Nephron (organoid): ENCODE data around the gene UROD.

Experiments
- H3K27ac Mint-ChIP-seq, 3 experiments: 2 replicates each; pipeline ENCODE4 v1.8.0; 2020; ENCODE audit warnings: mixed read lengths in 3 of 3, mild to moderate bottlenecking in 2 of 3, moderate library complexity in 1 of 3
- H3K27me3 Mint-ChIP-seq: 2 replicates; pipeline ENCODE4 v1.8.0; 2021; ENCODE audit warnings: low read depth, mild to moderate bottlenecking, moderate library complexity, mixed read lengths
- H3K36me3 Mint-ChIP-seq: 2 replicates; pipeline ENCODE4 v1.8.0; 2020; ENCODE audit warnings: low read depth, mixed read lengths
- H3K4me1 Mint-ChIP-seq: 2 replicates; pipeline ENCODE4 v1.8.0; 2020; ENCODE audit warnings: mixed read lengths
- H3K4me3 Mint-ChIP-seq, 3 experiments: 2 replicates each; pipeline ENCODE4 v1.8.0; 2020; ENCODE audit warnings: mild to moderate bottlenecking in 3 of 3, mixed read lengths in 3 of 3, moderate library complexity in 2 of 3
- H3K9me3 Mint-ChIP-seq: 2 replicates; pipeline ENCODE4 v1.8.0; 2020; ENCODE audit warnings: mixed read lengths
- CTCF ChIP-seq, 3 experiments: fragments of 200-600 bp; sonication (generic); IDR thresholded peaks; one replicate each; pipeline ENCODE4 v1.5.0; 2021; ENCODE audit warnings: antibody characterized with exemption in 3 of 3; ENCODE audit not compliant: unreplicated experiment in 3 of 3

Gene UROD

DNA sequence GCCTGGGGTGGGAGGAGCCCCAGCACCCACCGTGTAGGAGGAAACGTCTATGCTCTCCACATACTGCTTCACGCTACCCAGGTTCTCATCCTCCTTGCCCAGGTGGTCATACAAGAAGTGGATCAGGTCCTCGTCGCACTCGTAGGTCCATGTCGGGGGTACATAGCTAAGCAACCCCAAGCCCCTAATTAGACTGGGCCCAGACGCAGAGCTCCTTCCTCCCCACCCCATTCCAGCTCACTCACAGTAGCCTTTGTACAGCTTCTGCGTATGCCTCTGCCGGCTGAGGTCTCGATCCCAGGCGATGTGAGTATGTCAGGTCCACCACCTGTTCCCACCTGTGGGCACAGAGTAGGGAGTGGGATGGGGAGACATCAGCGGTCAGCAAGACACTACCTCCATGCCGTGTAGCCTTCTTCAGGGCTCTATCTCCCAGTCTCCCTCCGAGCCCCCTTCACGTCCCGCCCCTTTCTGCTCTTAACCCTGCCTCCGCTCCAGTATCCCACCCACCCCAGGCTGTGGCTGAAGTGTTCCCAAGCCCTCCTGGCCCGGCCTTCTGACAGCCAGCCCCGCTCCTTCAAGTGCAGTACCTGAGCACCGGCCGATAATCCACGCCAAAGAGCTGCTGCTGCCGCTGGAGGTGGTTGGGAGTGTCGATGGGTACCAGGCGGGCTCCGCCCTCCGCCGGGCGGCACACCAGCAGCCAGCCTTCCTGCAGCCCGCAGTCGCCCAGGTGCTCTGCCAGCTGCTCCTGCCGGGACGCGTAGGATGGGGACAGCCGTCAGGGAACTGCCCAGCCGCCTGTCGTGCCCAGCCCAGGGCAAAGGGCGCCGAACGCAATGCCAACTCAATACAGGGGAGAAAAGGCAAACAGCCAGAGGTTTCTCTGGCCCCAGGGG is 1.8 kb upstream of the UROD start:
- Mint-ChIP-seq H3K4me3 (peak overlapping the region; percentile 87 to 88 (median 87)), H3K27ac (no peak overlapping the region), H3K27me3 (no peaks in the 10 kb centered on the region), H3K9me3 (no peaks in the 10 kb centered on the region), H3K4me1 (peaks cover 26% of the 10 kb centered on the region), H3K36me3 (peaks cover 30% of the 10 kb centered on the region)
- TF ChIP-seq CTCF (IDR thresholded peaks at IDR 0.05; ENCODE audit: unreplicated experiment in 3 of 3): no peak

DNA sequence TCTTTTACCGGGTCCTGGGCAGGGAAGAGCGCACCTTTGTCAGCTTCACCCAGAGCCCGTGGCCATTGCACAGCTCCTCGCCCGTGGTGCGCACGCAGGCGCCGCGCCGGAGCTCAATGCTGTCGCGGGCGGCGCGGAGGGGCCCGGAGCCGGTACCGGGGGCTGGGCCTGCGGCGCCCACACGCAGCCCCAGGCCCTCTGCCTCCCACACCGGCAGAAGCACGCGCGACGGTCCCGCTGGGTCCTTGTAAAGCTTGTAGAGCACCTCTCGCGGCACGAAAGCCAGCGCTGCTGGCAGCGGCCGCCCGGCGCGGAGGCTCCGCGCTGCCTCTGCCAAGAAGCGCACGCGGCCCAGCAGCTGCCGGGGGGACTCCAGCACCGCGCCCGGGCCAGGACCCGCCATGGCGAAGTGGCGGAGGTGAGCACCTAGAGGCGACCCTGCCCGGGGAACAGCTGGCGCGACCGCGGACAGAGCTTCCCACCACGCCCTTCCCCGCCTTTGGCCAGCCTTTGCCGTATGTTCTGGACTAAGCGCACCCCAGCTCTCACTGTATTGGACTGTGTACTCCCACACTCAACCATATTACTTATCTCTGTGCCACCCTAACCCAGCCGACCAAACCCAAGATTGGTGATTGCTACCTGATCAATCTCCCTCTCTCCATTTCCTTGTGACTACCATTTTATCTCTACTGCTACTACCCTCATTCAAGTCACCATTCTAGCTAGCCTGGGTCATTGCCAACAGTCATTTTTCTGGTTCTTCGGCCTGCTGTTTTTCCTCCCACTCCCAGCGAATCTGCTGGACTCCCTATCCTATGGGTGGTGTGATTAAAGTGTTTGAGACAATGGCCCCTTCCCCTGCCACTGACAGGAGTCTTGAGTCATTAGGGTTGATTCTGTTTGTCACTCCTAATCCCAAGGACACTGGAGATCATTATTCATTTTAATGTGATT is 921 bp upstream of the UROD start, which contains the start of gene HECTD3:
Gene HECTD3, minus strand, starts transcription at position 470 of the 957 bp plus-strand sequence. Its CDS starts 67 bp downstream, at position 403.
- Mint-ChIP-seq H3K4me3 (peak within 1 kb of the TSS; percentile 87 to 88 (median 88)), H3K27ac (peak within 1 kb of the TSS; percentile 65 to 89 (median 78)), H3K9me3 (no peaks in the 10 kb centered on the region)

DNA sequence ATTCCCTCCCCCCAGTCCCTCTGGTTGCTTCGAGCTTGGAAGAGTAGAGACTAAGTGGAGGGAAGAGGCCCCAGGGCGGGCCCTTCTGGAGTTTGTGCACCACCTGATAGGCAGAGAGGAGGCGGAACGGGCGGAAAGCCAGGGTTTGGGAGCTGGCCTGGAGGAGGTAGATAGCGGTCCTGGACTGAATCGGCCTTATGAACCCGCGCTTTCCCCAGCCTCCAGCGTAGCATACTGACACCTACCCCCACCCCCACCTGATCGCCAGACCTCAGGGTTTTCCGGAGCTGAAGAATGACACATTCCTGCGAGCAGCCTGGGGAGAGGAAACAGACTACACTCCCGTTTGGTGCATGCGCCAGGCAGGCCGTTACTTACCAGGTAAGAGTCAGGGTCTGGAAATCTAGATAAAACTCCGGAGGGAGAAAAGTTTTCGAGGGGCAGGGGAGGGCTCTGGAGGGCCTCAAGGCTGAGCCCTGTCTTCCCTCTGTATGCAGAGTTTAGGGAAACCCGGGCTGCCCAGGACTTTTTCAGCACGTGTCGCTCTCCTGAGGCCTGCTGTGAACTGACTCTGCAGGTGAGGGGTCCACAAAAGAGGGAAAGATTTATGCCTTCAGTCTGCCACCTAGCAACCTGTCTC is 705 bp downstream of the UROD start:
- TF ChIP-seq CTCF (IDR thresholded peaks at IDR 0.05; ENCODE audit: unreplicated experiment in 3 of 3): no peak
- Mint-ChIP-seq H3K36me3 (peaks cover 16% of the 10 kb centered on the region), H3K4me1 (peaks cover 26% of the 10 kb centered on the region), H3K27me3 (no peaks in the 10 kb centered on the region), H3K27ac (peak overlapping the region; percentile 65 to 89 (median 78)), H3K9me3 (no peaks in the 10 kb centered on the region), H3K4me3 (peak overlapping the region; percentile 80 to 88 (median 88))

More for the DNA sequence above, 921 bp upstream of the UROD start, which contains the start of gene HECTD3:
- TF ChIP-seq CTCF (IDR thresholded peaks at IDR 0.05; ENCODE audit: unreplicated experiment in 3 of 3): no peak
- Mint-ChIP-seq H3K36me3 (peaks cover 27% of the 10 kb centered on the region), H3K4me1 (peaks cover 26% of the 10 kb centered on the region), H3K27me3 (no peaks in the 10 kb centered on the region)

- Mint-ChIP-seq H3K27ac (peak overlapping the region in 1 of 3 experiments; percentile 86), H3K4me1 (peaks cover 26% of the 10 kb centered on the region), H3K36me3 (peaks cover 12% of the 10 kb centered on the region), H3K27me3 (no peaks in the 10 kb centered on the region), H3K4me3 (peak overlapping the region; percentile 80 to 88 (median 88)), H3K9me3 (no peaks in the 10 kb centered on the region)
- no peak for TF ChIP-seq CTCF (IDR thresholded peaks at IDR 0.05; ENCODE audit: unreplicated experiment in 3 of 3)
Observed at GRCh38 chr1:45013551-45014209, 1.6 kb downstream of the UROD start.
